HG02970 (cell line): Measurements from ENCODE around the gene IPP.
"Not testable (repeated sequence)": the region's sequence is repeated elsewhere in the genome, so short reads cannot be mapped to it uniquely, and the experiment has no call there.

Experiments used
- ATAC-seq: cut with Tn5 transposase; IDR thresholded peaks from one replicate; pipeline ENCODE4 v1.9.1; 2021; ENCODE audit warnings: mild to moderate bottlenecking, moderate library complexity, moderate number of reproducible peaks; ENCODE audit not compliant: unreplicated experiment, low FRiP score

IPP gene

GRCh38 chr1:45746922-45747321 lies 3.5 kb downstream of the IPP start:
- no peak for ATAC-seq

GRCh38 chr1:45739641-45740156 lies 10.8 kb downstream of the IPP start:
- ATAC-seq = not testable (repeated sequence)

GRCh38 chr1:45739137-45739536 lies 11.3 kb downstream of the IPP start:
- no peak for ATAC-seq

GRCh38 chr1:45730780-45731319 lies 19.6 kb downstream of the IPP start:
- ATAC-seq = no peak

- no peak for ATAC-seq
Observed at GRCh38 chr1:45730075-45730779, 20.2 kb downstream of the IPP start.

GRCh38 chr1:45726007-45726406 lies 24.4 kb downstream of the IPP start:
- ATAC-seq = not testable (repeated sequence)

- ATAC-seq = no peak
Observed at GRCh38 chr1:45723248-45723930, 27.1 kb downstream of the IPP start.

GRCh38 chr1:45722809-45723208 lies 27.6 kb downstream of the IPP start:
- no peak for ATAC-seq

- no peak for ATAC-seq
Observed at GRCh38 chr1:45721207-45721606, 29.2 kb downstream of the IPP start.

GRCh38 chr1:45718289-45718688 lies 32.2 kb downstream of the IPP start:
- ATAC-seq = no peak

GRCh38 chr1:45717386-45717785 lies 33.1 kb downstream of the IPP start:
- not testable (repeated sequence) for ATAC-seq

- no peak for ATAC-seq
Observed at GRCh38 chr1:45716700-45717099, 33.8 kb downstream of the IPP start.

GRCh38 chr1:45713711-45714110 lies 36.7 kb downstream of the IPP start:
- ATAC-seq = no peak

GRCh38 chr1:45704637-45705036 lies 45.8 kb downstream of the IPP start:
- ATAC-seq = no peak

- ATAC-seq = no peak
Observed at GRCh38 chr1:45694823-45695222, 55.6 kb downstream of the IPP start.

- ATAC-seq = not testable (repeated sequence)
Observed at GRCh38 chr1:45693811-45694210, 56.6 kb downstream of the IPP start.

GRCh38 chr1:45687754-45688740 lies 62.4 kb downstream of the IPP start, which contains the start of gene TMEM69:
Gene TMEM69, plus strand, starts transcription at chr1:45688181. Its CDS starts 2,888 bp downstream, at chr1:45691069.
- no peak for ATAC-seq

GRCh38 chr1:45687014-45687753 lies 63.3 kb downstream of the IPP start:
- peak; percentile 80 for ATAC-seq

GRCh38 chr1:45686288-45687013 lies 64.0 kb downstream of the IPP start, which contains the start of gene GPBP1L1:
Gene GPBP1L1, minus strand, starts transcription at chr1:45686533. Its CDS starts 27,446 bp downstream, at chr1:45659087.
- peak; percentile 49 for ATAC-seq
